Stomach (tissue), 9 donors: Measurements from ENCODE around the gene IL4. TPM values are rescaled to one million over a fixed set of nuclear protein-coding genes. Genes with fewer than 3 reads are reported as not detected.

Source experiments
- DNase-seq, 2 donors: peaks; one replicate each; pipeline versions ENCODE4 v3.0.0 to v3.0.0-alpha.2; 2013 to 2019
- H3K27ac ChIP-seq, 5 donors: fragments of 200-600 bp in 4 of 5; sonication (generic) in 4 of 5; one replicate each; pipeline ENCODE4 v1.5.1; 2013 to 2019; ENCODE audit warnings: mild to moderate bottlenecking in 1 of 5, moderate library complexity in 1 of 5
- H3K27me3 ChIP-seq, 3 donors: fragments of 200-600 bp; sonication (generic); one replicate each; pipeline ENCODE4 v1.5.1; 2017 to 2019; ENCODE audit warnings: mixed run types in 1 of 3
- H3K36me3 ChIP-seq, 4 donors: fragments of 200-600 bp; sonication (generic); 1 replicate in 3 of 4; 2 replicates in 1 of 4; pipeline ENCODE4 v1.5.1; 2016 to 2019
- H3K4me1 ChIP-seq, 4 donors: fragments of 200-600 bp; sonication (generic); one replicate each; pipeline ENCODE4 v1.5.1; 2016 to 2019
- H3K4me3 ChIP-seq, 4 donors: fragments of 200-600 bp; sonication (generic) in 3 of 4; one replicate each; pipeline ENCODE4 v1.5.1; 2016 to 2019; ENCODE audit warnings: mild to moderate bottlenecking in 1 of 4
- H3K9me3 ChIP-seq, 4 donors: fragments of 200-600 bp; sonication (generic); one replicate each; pipeline ENCODE4 v1.5.1; 2016 to 2019
- EP300 ChIP-seq: sonication (generic); formaldehyde crosslinking; IDR thresholded peaks from one replicate; pipeline ENCODE4 v1.6.1; 2017; ENCODE audit warnings: antibody characterized with exemption
- POLR2A ChIP-seq, 4 donors: fragments of 450-650 bp; IDR thresholded peaks; one replicate each; pipeline ENCODE4 v1.6.1; 2016; ENCODE audit warnings: antibody characterized with exemption in 4 of 4, control low read depth in 2 of 4, mild to moderate bottlenecking in 1 of 4, moderate library complexity in 1 of 4
- POLR2AphosphoS5 ChIP-seq, 3 donors: sonication (generic); formaldehyde crosslinking; IDR thresholded peaks; one replicate each; pipeline ENCODE4 v1.6.1; 2016; ENCODE audit warnings: antibody characterized with exemption in 3 of 3
- WGBS, 5 donors: extraction: QIAGEN DNeasy Blood & Tissue Kit in 3 of 5; methylation state at CpG; one replicate each; pipeline versions ENCODE4 v1.1.5 to v1.1.7; 2013 to 2018; 5-methylcytosine and 5-hydroxymethylcytosine counted together
- intact Hi-C: fragments of 100-400 bp; cut with DNase I; formaldehyde crosslinking; loops from one replicate; pipeline ENCODE4 v1.15.1; 2023; ENCODE audit warnings: low total_unique reads
- polyA plus RNA-seq, 3 donors: library from polyadenylated mRNA; stranded (reverse); fragments of 200-250 nt; gene quantifications; one replicate each; pipeline ENCODE4 v1.2.3, GENCODE V29; 2013
- total RNA-seq, 5 donors: library from RNA; depleted of rRNA; stranded (reverse); fragments of >200 nt; gene quantifications; one replicate each; pipeline versions ENCODE4 v1.1.0 to v1.2.3, GENCODE V29; 2014 to 2016
- TF ChIP-seq, protein P1 (sequence below), 7 experiments: fragments of 450-650 bp in 4 of 7; fragments of 200-600 bp in 3 of 7; sonication (generic) in 3 of 7; IDR thresholded peaks; one replicate each; pipeline ENCODE4 v1.5.1; 2016 to 2019; ENCODE audit warnings: antibody characterized with exemption in 7 of 7, control low read depth in 2 of 7, mild to moderate bottlenecking in 1 of 7
- donor health status: healthy with polysubstance abuse.
- donor health status: Bipolar disorder and iron deficiency.
- donor health status: healthy.

IL4 gene
- total and polyA plus RNA-seq, 8 donors: not detected

- H3K4me3 ChIP-seq: no peak overlapping the region
- H3K27me3 ChIP-seq: no peaks in the 10 kb centered on the region
- H3K4me1 ChIP-seq: no peaks in the 10 kb centered on the region
- H3K27ac ChIP-seq: no peak overlapping the region
- H3K9me3 ChIP-seq: no peaks in the 10 kb centered on the region
- WGBS, 5 donors: 94 to 99% (median 96%) methylated on average over 2 of the region's 2 CpGs
- H3K36me3 ChIP-seq: peaks cover 0 to 14% (median 11%) of the 10 kb centered on the region in 4 donors
- DNase-seq: no peak
- no peak for TF ChIP-seq POLR2A (IDR thresholded peaks at IDR 0.05)
- intact Hi-C loops: no loop called here
Measured at GRCh38 chr5:132725745-132726144, 52.0 kb downstream of the IL4 start.

DNA sequence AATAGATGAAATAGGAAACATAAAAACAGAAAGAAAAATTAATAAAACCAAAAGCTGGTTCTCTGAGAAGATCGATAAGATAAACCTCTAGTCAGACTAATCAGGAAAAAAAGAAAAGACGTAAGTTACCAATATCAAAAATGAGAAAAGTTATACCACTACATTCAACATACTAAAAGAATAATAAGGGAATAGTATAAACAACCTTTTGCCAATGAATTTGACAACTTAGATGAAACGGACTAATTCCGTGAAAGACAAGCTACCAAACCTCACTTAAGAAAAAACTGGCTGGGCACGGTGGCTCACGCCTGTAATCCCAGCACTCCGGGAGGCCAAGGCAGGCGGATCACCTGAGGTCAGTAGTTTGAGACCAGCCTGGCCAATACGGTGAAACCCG lies 56.1 kb downstream of the IL4 start:
- no peaks in the 10 kb centered on the region for H3K27me3 ChIP-seq
- H3K4me3 ChIP-seq: no peak overlapping the region
- TF ChIP-seq EP300 (no peak), POLR2AphosphoS5 (IDR thresholded peaks at IDR 0.05) (no peak), POLR2A (IDR thresholded peaks at IDR 0.05) (no peak)
- TF ChIP-seq, protein P1, sequence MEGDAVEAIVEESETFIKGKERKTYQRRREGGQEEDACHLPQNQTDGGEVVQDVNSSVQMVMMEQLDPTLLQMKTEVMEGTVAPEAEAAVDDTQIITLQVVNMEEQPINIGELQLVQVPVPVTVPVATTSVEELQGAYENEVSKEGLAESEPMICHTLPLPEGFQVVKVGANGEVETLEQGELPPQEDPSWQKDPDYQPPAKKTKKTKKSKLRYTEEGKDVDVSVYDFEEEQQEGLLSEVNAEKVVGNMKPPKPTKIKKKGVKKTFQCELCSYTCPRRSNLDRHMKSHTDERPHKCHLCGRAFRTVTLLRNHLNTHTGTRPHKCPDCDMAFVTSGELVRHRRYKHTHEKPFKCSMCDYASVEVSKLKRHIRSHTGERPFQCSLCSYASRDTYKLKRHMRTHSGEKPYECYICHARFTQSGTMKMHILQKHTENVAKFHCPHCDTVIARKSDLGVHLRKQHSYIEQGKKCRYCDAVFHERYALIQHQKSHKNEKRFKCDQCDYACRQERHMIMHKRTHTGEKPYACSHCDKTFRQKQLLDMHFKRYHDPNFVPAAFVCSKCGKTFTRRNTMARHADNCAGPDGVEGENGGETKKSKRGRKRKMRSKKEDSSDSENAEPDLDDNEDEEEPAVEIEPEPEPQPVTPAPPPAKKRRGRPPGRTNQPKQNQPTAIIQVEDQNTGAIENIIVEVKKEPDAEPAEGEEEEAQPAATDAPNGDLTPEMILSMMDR (IDR thresholded peaks at IDR 0.05): no peak
- no peak for DNase-seq
- no peaks in the 10 kb centered on the region for H3K4me1 ChIP-seq
- intact Hi-C loops: no loop called here
- H3K9me3 ChIP-seq: no peaks in the 10 kb centered on the region
- H3K36me3 ChIP-seq: peaks cover 0 to 17% (median 13%) of the 10 kb centered on the region in 4 donors
- 94 to 99% (median 95%) methylated on average over 10 of the region's 10 CpGs for WGBS, 5 donors
- no peak overlapping the region for H3K27ac ChIP-seq

Other genes with a start within 250 kb of the IL4 start
- gene IRF1, start 183.2 kb upstream of the IL4 start, total RNA-seq: 100 to 1,000 TPM in 2 of 5 donors, 10 to 100 TPM in 3; 18.0 to 256 (median 91.5) TPM
- 10 to 100 TPM; 17.1 to 80.2 (median 49.1) TPM for gene IRF1, start 183.2 kb upstream of the IL4 start, polyA plus RNA-seq
- not detected for gene IL5, start 130.5 kb upstream of the IL4 start, total RNA-seq
- not detected for gene IL5, start 130.5 kb upstream of the IL4 start, polyA plus RNA-seq
- gene RAD50, start 117.0 kb upstream of the IL4 start, total RNA-seq: 10 to 100 TPM; 30.9 to 93.2 (median 46.0) TPM
- gene RAD50, start 117.0 kb upstream of the IL4 start, polyA plus RNA-seq: 10 to 100 TPM in 1 of 3 donors, 1 to 10 TPM in 2; 5.2 to 12.2 (median 6.6) TPM
- under 1 TPM in 1 of 5 donors, not detected in 4; 0.55 TPM for gene IL13, start 15.8 kb upstream of the IL4 start, total RNA-seq
- not detected for gene IL13, start 15.8 kb upstream of the IL4 start, polyA plus RNA-seq
- 10 to 100 TPM in 1 of 5 donors, 1 to 10 TPM in 3, under 1 TPM in 1; 0.58 to 19.3 (median 8.5) TPM for gene KIF3A, start 63.6 kb downstream of the IL4 start, total RNA-seq
- 1 to 10 TPM; 1.5 to 3.8 (median 2.1) TPM for gene KIF3A, start 63.6 kb downstream of the IL4 start, polyA plus RNA-seq
- gene CCNI2, start 73.4 kb downstream of the IL4 start, total RNA-seq: 10 to 100 TPM in 2 of 5 donors, under 1 TPM in 1, not detected in 2; 0.92 to 56.7 (median 34.5) TPM
- gene CCNI2, start 73.4 kb downstream of the IL4 start, polyA plus RNA-seq: 1 to 10 TPM in 2 of 3 donors, under 1 TPM in 1; 0.46 to 1.9 (median 1.3) TPM
- 10 to 100 TPM; 18.5 to 47.3 (median 36.2) TPM for gene SEPTIN8, start 103.2 kb downstream of the IL4 start, total RNA-seq
- 10 to 100 TPM; 15.5 to 28.4 (median 27.4) TPM for gene SEPTIN8, start 103.2 kb downstream of the IL4 start, polyA plus RNA-seq
- 10 to 100 TPM in 2 of 5 donors, 1 to 10 TPM in 2, not detected in 1; 6.8 to 91.8 (median 13.2) TPM for gene SOWAHA, start 139.3 kb downstream of the IL4 start, total RNA-seq
- 1 to 10 TPM; 2.4 to 5.7 (median 5.2) TPM for gene SOWAHA, start 139.3 kb downstream of the IL4 start, polyA plus RNA-seq
- 100 to 1,000 TPM in 1 of 5 donors, 10 to 100 TPM in 3, 1 to 10 TPM in 1; 5.3 to 264 (median 48.7) TPM for gene SHROOM1, start 156.7 kb downstream of the IL4 start, total RNA-seq
- 10 to 100 TPM in 1 of 3 donors, 1 to 10 TPM in 2; 7.5 to 12.8 (median 9.6) TPM for gene SHROOM1, start 156.7 kb downstream of the IL4 start, polyA plus RNA-seq
- gene GDF9, start 192.5 kb downstream of the IL4 start, total RNA-seq: 1 to 10 TPM in 2 of 5 donors, not detected in 3; 1.2 to 4.4 TPM
- 1 to 10 TPM in 1 of 3 donors, under 1 TPM in 1, not detected in 1; 0.25 to 1.1 TPM for gene GDF9, start 192.5 kb downstream of the IL4 start, polyA plus RNA-seq
- gene UQCRQ, start 192.7 kb downstream of the IL4 start, total RNA-seq: 100 to 1,000 TPM in 2 of 5 donors, 10 to 100 TPM in 3; 66.5 to 173 (median 83.4) TPM
- 100 to 1,000 TPM; 470 to 603 (median 499) TPM for gene UQCRQ, start 192.7 kb downstream of the IL4 start, polyA plus RNA-seq
- gene LEAP2, start 199.7 kb downstream of the IL4 start, total RNA-seq: 1 to 10 TPM in 2 of 5 donors, under 1 TPM in 1, not detected in 2; 0.92 to 2.3 (median 1.3) TPM
- gene LEAP2, start 199.7 kb downstream of the IL4 start, polyA plus RNA-seq: 1 to 10 TPM; 1.4 to 2.2 (median 1.4) TPM